Endothelial cell of umbilical vein (primary cell): ENCODE results near the gene AARS2. TPM values are rescaled to one million over a fixed set of nuclear protein-coding genes. Genes with fewer than 3 reads are reported as not detected.

ENCODE experiments used
- BruUV-seq: library from RNA; stranded (reverse); fragments of 400-500 nt; replicated peaks from 2 replicates; lab custom pipeline; 2021; lab: Mats Ljungman, UMichigan
- CTCF ChIA-PET: fragments of 300-600, 350-600 bp; sonication (Branson Sonifier 250); formaldehyde crosslinking; loops from one replicate; lab custom pipeline; 2021; ENCODE audit warnings: antibody characterized with exemption, inconsistent platforms; lab: Charles Lee
- POLR2A ChIA-PET: fragments of 300-600, 350-600 bp; sonication (Branson Sonifier 250); formaldehyde crosslinking; loops from one replicate; lab custom pipeline; 2021; ENCODE audit warnings: antibody characterized with exemption, inconsistent platforms; lab: Charles Lee
- DNase-seq: peaks from one replicate; pipeline ENCODE4 v3.0.0-alpha.2; 2011; ENCODE audit warnings: low read depth, low spot score
- FAIRE-seq: peaks from 2 replicates; lab custom pipeline; 2011; peaks lifted over from hg19 to GRCh38; lab: Jason Lieb, UNC
- H2AFZ ChIP-seq: 2 replicates; pipeline ENCODE4 v1.6.0; 2012; ENCODE audit warnings: low read depth, low read length, control low read depth, inconsistent platforms
- H3K27ac ChIP-seq: 2 replicates; pipeline ENCODE4 v1.5.1; 2011; ENCODE audit warnings: low read depth, mild to moderate bottlenecking, control low read depth, low read length, moderate library complexity; ENCODE audit not compliant: insufficient read depth
- H3K27me3 ChIP-seq, 2 experiments: 2 replicates each; pipeline versions ENCODE4 v1.6.0 to v1.6.1; 2011; ENCODE audit warnings: low read length in 2 of 2, mixed read lengths in 1 of 2; ENCODE audit not compliant: control insufficient read depth in 2 of 2, insufficient read depth in 2 of 2
- H3K36me3 ChIP-seq, 2 experiments: 2 replicates in 1 of 2; 3 replicates in 1 of 2; pipeline ENCODE4 v1.5.1; 2011; ENCODE audit warnings: low read length in 2 of 2, mild to moderate bottlenecking in 1 of 2, moderate library complexity in 1 of 2; ENCODE audit not compliant: control insufficient read depth in 2 of 2, insufficient read depth in 2 of 2; ENCODE audit errors: extremely low read depth in 1 of 2
- H3K4me1 ChIP-seq: 3 replicates; pipeline ENCODE4 v1.5.1; 2011; ENCODE audit warnings: mild to moderate bottlenecking, low read length; ENCODE audit not compliant: control insufficient read depth, insufficient read depth; ENCODE audit errors: extremely low read depth
- H3K4me2 ChIP-seq: 2 replicates; pipeline ENCODE4 v1.6.1; 2011; ENCODE audit warnings: low read length, control low read depth, mixed read lengths; ENCODE audit not compliant: insufficient read depth
- H3K4me3 ChIP-seq, 3 experiments: fragments of 200-600 bp in 1 of 3; sonication (generic), shearing (Covaris generic) in 1 of 3; replicated peaks in 1 of 3; 2 replicates each; pipeline ENCODE4 v1.5.1; 2011 to 2016; ENCODE audit warnings: control low read depth in 3 of 3, low read length in 3 of 3, mild to moderate bottlenecking in 2 of 3, inconsistent platforms in 1 of 3, low read depth in 1 of 3, moderate library complexity in 1 of 3; ENCODE audit not compliant: insufficient read depth in 1 of 3
- H3K79me2 ChIP-seq: 2 replicates; pipeline ENCODE4 v1.6.0; 2012; ENCODE audit warnings: low read length, inconsistent platforms; ENCODE audit not compliant: control insufficient read depth, insufficient read depth
- H3K9ac ChIP-seq: replicated peaks from 2 replicates; pipeline ENCODE3; 2011; ENCODE audit warnings: low read length, control low read depth; ENCODE audit not compliant: insufficient read depth; ENCODE audit errors: extremely low read depth
- H3K9me1 ChIP-seq: replicated peaks from 3 replicates; pipeline ENCODE4 v1.6.0; 2011; ENCODE audit warnings: mild to moderate bottlenecking, low read length; ENCODE audit not compliant: control insufficient read depth, insufficient read depth; ENCODE audit errors: extremely low read depth
- H3K9me3 ChIP-seq: replicated peaks from 2 replicates; pipeline ENCODE4 v1.5.1; 2012; ENCODE audit warnings: low read length, inconsistent platforms; ENCODE audit not compliant: control insufficient read depth, insufficient read depth
- H4K20me1 ChIP-seq: replicated peaks from 2 replicates; pipeline ENCODE3; 2011; ENCODE audit warnings: mild to moderate bottlenecking, low read length; ENCODE audit not compliant: control insufficient read depth, insufficient read depth; ENCODE audit errors: extremely low read depth
- CTCF ChIP-seq, 2 donors: IDR thresholded peaks; 1 replicate in 1 of 2; 2 replicates in 1 of 2; pipeline ENCODE4 v1.5.1; 2011; ENCODE audit warnings: low read length in 2 of 2, mild to moderate bottlenecking in 2 of 2, moderate library complexity in 2 of 2, control low read depth in 1 of 2, inconsistent platforms in 1 of 2, low read depth in 1 of 2; ENCODE audit not compliant: insufficient read depth in 1 of 2; ENCODE audit errors: extremely low read depth in 1 of 2
- EZH2 ChIP-seq: IDR thresholded peaks from 2 replicates; pipeline ENCODE4 v1.6.1; 2012; ENCODE audit warnings: borderline replicate concordance, low read depth, mild to moderate bottlenecking, moderate library complexity, low read length, inconsistent platforms; ENCODE audit not compliant: severe bottlenecking
- FOS ChIP-seq: IDR thresholded peaks from 2 replicates; pipeline ENCODE4 v1.6.1; 2011; ENCODE audit warnings: mild to moderate bottlenecking, low read length, moderate library complexity, borderline replicate concordance; ENCODE audit not compliant: insufficient read depth
- GATA2 ChIP-seq: IDR thresholded peaks from 2 replicates; pipeline ENCODE4 v1.7.0; 2011; ENCODE audit warnings: low read depth, mild to moderate bottlenecking, moderate library complexity, mixed read lengths, low read length; ENCODE audit not compliant: insufficient read length, insufficient read depth
- JUN ChIP-seq: IDR thresholded peaks from 2 replicates; pipeline ENCODE4 v1.6.1; 2011; ENCODE audit warnings: borderline replicate concordance, low read depth; ENCODE audit not compliant: insufficient read length, insufficient read depth
- MYC ChIP-seq: IDR thresholded peaks from one replicate; pipeline ENCODE4 v1.6.1; 2011; ENCODE audit warnings: mild to moderate bottlenecking, low read depth, low read length
- POLR2A ChIP-seq: IDR thresholded peaks from 2 replicates; pipeline ENCODE4 v1.6.1; 2012; ENCODE audit warnings: low read depth, mild to moderate bottlenecking, control low read depth, low read length
- POLR2AphosphoS5 ChIP-seq: IDR thresholded peaks from 2 replicates; pipeline ENCODE4 v1.6.1; 2012; ENCODE audit warnings: low read depth, mild to moderate bottlenecking, control low read depth, low read length, moderate library complexity; ENCODE audit not compliant: insufficient read depth
- dilution Hi-C: fragments of 300-500 bp; cut with MboI; formaldehyde crosslinking; loops from one replicate; pipeline ENCODE4 v1.15.0; 2019; ENCODE audit warnings: low sequenced_read_pairs; ENCODE audit not compliant: extremely low pct_ligation_motif_present
- intact Hi-C: fragments of 100-400 bp; cut with micrococcal nuclease; formaldehyde crosslinking; loops from one replicate; pipeline ENCODE4 v1.10.0; 2022
- polyA plus RNA-seq, 4 experiments: library from polyadenylated mRNA; depleted of rRNA in 3 of 4; stranded (reverse) in 3 of 4; unstranded in 1 of 4; fragments of >200 nt; gene quantifications; 2 replicates each; pipeline versions ENCODE4 v1.2.1 to v1.2.3, GENCODE V29; 2011 to 2012; ENCODE audit warnings: missing spikeins in 1 of 4
- total RNA-seq: library from RNA; stranded (reverse); gene quantifications from 2 replicates; pipeline ENCODE4 v1.2.3, GENCODE V29; 2021
- TF ChIP-seq, protein P1 (sequence below): IDR thresholded peaks from 2 replicates; pipeline ENCODE4 v1.6.1; 2011; ENCODE audit not compliant: insufficient read depth, insufficient read length

Gene AARS2
- total and polyA plus RNA-seq, 2 donors (not counting 3 experiments of a cell fraction or from before 2014, with no cell fraction given), result 8.3 to 17.9 TPM

GRCh38 chr6:44301106-44301505 lies 12.0 kb downstream of the AARS2 start:
- BruUV-seq, result no TSS peak
- Histone ChIP-seq H2AFZ (no peak overlapping the region), H3K9me1 (no peaks in the 10 kb centered on the region), H3K9ac (no peak overlapping the region), H3K4me2 (no peak overlapping the region), H3K27ac (no peak overlapping the region), H3K27me3 (peaks cover 19 to 24% of the 10 kb centered on the region in 2 experiments), H3K4me1 (peaks cover 6% of the 10 kb centered on the region), H3K36me3 (peaks cover 13 to 40% of the 10 kb centered on the region in 2 experiments), H3K9me3 (no peaks in the 10 kb centered on the region), H3K4me3 (no peak overlapping the region), H3K79me2 (no peaks in the 10 kb centered on the region), H4K20me1 (no peaks in the 10 kb centered on the region)
- dilution Hi-C loops (no loop called here), intact Hi-C loops (no loop called here)
- DNase-seq (no peak), FAIRE-seq (no peak)
- CTCF ChIA-PET, result interaction anchor here (0.6 to 1.6 kb wide), 2 partner anchors 12 kb away, joined by 4 to 5 read pairs; partner anchors contain the start of gene AARS2
- POLR2A ChIA-PET, result no interaction called here
- TF ChIP-seq CTCF (IDR thresholded peaks at IDR 0.05; ENCODE audit: extremely low read depth in 1 of 2, insufficient read depth in 1 of 2, low read depth in 1 of 2, low read length in 2 of 2), result no peak
- no peak for TF ChIP-seq JUN
- TF ChIP-seq, protein P1, sequence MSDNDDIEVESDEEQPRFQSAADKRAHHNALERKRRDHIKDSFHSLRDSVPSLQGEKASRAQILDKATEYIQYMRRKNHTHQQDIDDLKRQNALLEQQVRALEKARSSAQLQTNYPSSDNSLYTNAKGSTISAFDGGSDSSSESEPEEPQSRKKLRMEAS, result no peak
- no peak for TF ChIP-seq EZH2
- no peak for TF ChIP-seq POLR2A
- no peak for TF ChIP-seq MYC
- no peak for TF ChIP-seq GATA2
- no peak for TF ChIP-seq FOS
- no peak for TF ChIP-seq POLR2AphosphoS5
